HepG2 (cell line): ENCODE measurements around the gene ACAA2.

Experiments
- ATF4 ChIP-seq, 2 experiments: fragments of 450-650 bp in 1 of 2; sonication (generic) in 1 of 2; formaldehyde crosslinking; IDR thresholded peaks; 2 replicates each; pipeline versions ENCODE4 v1.5.0 to v1.8.0; 2020 to 2022; ENCODE audit warnings: mild to moderate bottlenecking in 1 of 2, missing genetic modification reagents in 1 of 2
- CEBPB ChIP-seq: IDR thresholded peaks from 2 replicates; pipeline ENCODE4 v1.6.1; 2011; ENCODE audit warnings: low read depth, low read length, improper control_type of control experiment, borderline replicate concordance
- CTCF ChIP-seq: sonication (generic); formaldehyde crosslinking; IDR thresholded peaks from 2 replicates; pipeline ENCODE4 v1.5.0; 2020; ENCODE audit warnings: mild to moderate bottlenecking, missing genetic modification reagents, moderate library complexity
- EP300 ChIP-seq, 3 experiments: sonication (generic) in 1 of 3; formaldehyde crosslinking in 1 of 3; IDR thresholded peaks; 2 replicates each; pipeline versions ENCODE4 v1.5.1 to v1.6.1; 2011 to 2020; ENCODE audit warnings: low read depth in 2 of 3, low read length in 2 of 3, borderline replicate concordance in 1 of 3, improper control_type of control experiment in 1 of 3, mild to moderate bottlenecking in 1 of 3, missing genetic modification reagents in 1 of 3, moderate library complexity in 1 of 3
- FOSL2 ChIP-seq: sonication (generic); formaldehyde crosslinking; IDR thresholded peaks from 2 replicates; pipeline ENCODE4 v1.4.0; 2020; ENCODE audit warnings: missing genetic modification reagents
- KAT7 ChIP-seq: IDR thresholded peaks from 2 replicates; pipeline ENCODE4 v1.6.1; 2018; ENCODE audit warnings: borderline replicate concordance, missing compliant biosample characterization
- KMT2B ChIP-seq: IDR thresholded peaks from 2 replicates; pipeline ENCODE4 v1.6.1; 2016; ENCODE audit warnings: missing genetic modification reagents, missing compliant biosample characterization
- MYNN ChIP-seq: sonication (generic); formaldehyde crosslinking; IDR thresholded peaks from 2 replicates; pipeline ENCODE4 v1.4.0; 2020; ENCODE audit warnings: mild to moderate bottlenecking, low read depth, missing genetic modification reagents
- PBX3 ChIP-seq: sonication (generic); formaldehyde crosslinking; IDR thresholded peaks from 2 replicates; pipeline ENCODE4 v1.8.1; 2023; ENCODE audit warnings: missing genetic modification reagents, inconsistent platforms, borderline replicate concordance
- POLR2AphosphoS5 ChIP-seq: IDR thresholded peaks from 2 replicates; pipeline ENCODE4 v1.6.1; 2012; ENCODE audit warnings: low read depth, low read length
- SP1 ChIP-seq, 2 experiments: fragments of 450-650 bp in 1 of 2; sonication (generic) in 1 of 2; formaldehyde crosslinking in 1 of 2; IDR thresholded peaks; 2 replicates each; pipeline versions ENCODE4 v1.4.0 to v1.6.1; 2016 to 2020; ENCODE audit warnings: missing genetic modification reagents in 1 of 2
- ZBTB40 ChIP-seq, 2 experiments: fragments of 450-650 bp in 1 of 2; sonication (generic) in 1 of 2; formaldehyde crosslinking in 1 of 2; IDR thresholded peaks; 2 replicates each; pipeline versions ENCODE4 v1.6.1 to v1.8.0; 2016 to 2022; ENCODE audit warnings: antibody characterized with exemption in 1 of 2, mild to moderate bottlenecking in 1 of 2, missing genetic modification reagents in 1 of 2
- ZFP82 ChIP-seq: sonication (generic); formaldehyde crosslinking; IDR thresholded peaks from 2 replicates; pipeline ENCODE4 v1.5.1; 2020; ENCODE audit warnings: mild to moderate bottlenecking, missing genetic modification reagents, borderline replicate concordance
- ZMYM4 ChIP-seq: sonication (generic); formaldehyde crosslinking; IDR thresholded peaks from 2 replicates; pipeline ENCODE4 v1.8.1; 2023; ENCODE audit warnings: mild to moderate bottlenecking, missing genetic modification reagents

- TF ChIP-seq CEBPB (no peak), EP300 (IDR thresholded peaks at IDR 0.05; ENCODE audit: low read depth in 2 of 2, low read length in 2 of 2) (no peak), EP300 (CRISPR knock-in tag; IDR thresholded peaks at IDR 0.05; ENCODE audit: borderline replicate concordance) (no peak), KMT2B (no peak), POLR2AphosphoS5 (no peak), PBX3 (CRISPR knock-in tag) (no peak), MYNN (CRISPR knock-in tag) (no peak), CTCF (CRISPR knock-in tag) (no peak), ATF4 (CRISPR knock-in tag; IDR thresholded peaks at IDR 0.05) (no peak), KAT7 (CRISPR knock-in tag) (no peak), SP1 (IDR thresholded peaks at IDR 0.05) (no peak), SP1 (CRISPR knock-in tag; IDR thresholded peaks at IDR 0.05) (no peak), ZMYM4 (CRISPR knock-in tag) (no peak), FOSL2 (CRISPR knock-in tag) (no peak), ZFP82 (CRISPR knock-in tag) (no peak), ZBTB40 (IDR thresholded peaks at IDR 0.05) (no peak), ZBTB40 (CRISPR knock-in tag; IDR thresholded peaks at IDR 0.05) (no peak)
Measured at GRCh38 chr18:49819071-49819662, 5.8 kb upstream of the ACAA2 start.
